ENCODE measurements around the gene GAS1. TPM values are rescaled to one million over a fixed set of nuclear protein-coding genes. Genes with fewer than 3 reads are reported as not detected.
A peak's percentile ranks its signal among the peaks of the same experiment; 100 is the strongest.

Gene GAS1
- polyA plus RNA-seq, 2 donors, result 1.1 to 3.6 TPM

GRCh38 chr9:86966852-86967511 is 19.7 kb upstream of the GAS1 start:
- WGBS, 2 donors, result 73 to 75% methylated on average over 10 of the region's 10 CpGs
- Histone ChIP-seq H3K9me3 (ENCODE audit: control insufficient read depth in 2 of 2, insufficient read depth in 1 of 2, low read depth in 1 of 2, low read length in 1 of 2) (no peaks in the 10 kb centered on the region), H3K4me3 (ENCODE audit: low read depth in 1 of 2, low read length in 2 of 2) (no peak overlapping the region), H3K27ac (ENCODE audit: low read depth in 2 of 2, low read length in 1 of 2) (no peak overlapping the region), H3K27me3 (ENCODE audit: control insufficient read depth in 1 of 2, insufficient read depth in 2 of 2, low read length in 2 of 2) (no peaks in the 10 kb centered on the region), H3K4me1 (ENCODE audit: control insufficient read depth in 2 of 2, insufficient read depth in 2 of 2, low read length in 1 of 2) (no peaks in the 10 kb centered on the region), H3K36me3 (ENCODE audit: control insufficient read depth in 2 of 2, insufficient read depth in 2 of 2, low read length in 1 of 2) (no peaks in the 10 kb centered on the region)

GRCh38 chr9:86965636-86966395 is 18.5 kb upstream of the GAS1 start:
- Histone ChIP-seq H3K9me3 (ENCODE audit: control insufficient read depth in 2 of 2, insufficient read depth in 1 of 2, low read depth in 1 of 2, low read length in 1 of 2) (no peaks in the 10 kb centered on the region), H3K4me1 (ENCODE audit: control insufficient read depth in 2 of 2, insufficient read depth in 2 of 2, low read length in 1 of 2) (no peaks in the 10 kb centered on the region), H3K36me3 (ENCODE audit: control insufficient read depth in 2 of 2, insufficient read depth in 2 of 2, low read length in 1 of 2) (no peaks in the 10 kb centered on the region), H3K27ac (ENCODE audit: low read depth in 2 of 2, low read length in 1 of 2) (no peak overlapping the region), H3K4me3 (ENCODE audit: low read depth in 1 of 2, low read length in 2 of 2) (no peak overlapping the region), H3K27me3 (ENCODE audit: control insufficient read depth in 1 of 2, insufficient read depth in 2 of 2, low read length in 2 of 2) (no peaks in the 10 kb centered on the region)
- 52 to 57% methylated on average over 5 of the region's 5 CpGs for WGBS, 2 donors

- whole genome bisulfite sequencing, 2 donors, result 53 to 64% methylated on average over 9 of the region's 9 CpGs
- no peaks in the 10 kb centered on the region for H3K27me3 ChIP-seq (ENCODE audit: control insufficient read depth in 1 of 2, insufficient read depth in 2 of 2, low read length in 2 of 2)
- no peak overlapping the region for H3K4me3 ChIP-seq (ENCODE audit: low read depth in 1 of 2, low read length in 2 of 2)
- H3K36me3 ChIP-seq (ENCODE audit: control insufficient read depth in 2 of 2, insufficient read depth in 2 of 2, low read length in 1 of 2), result no peaks in the 10 kb centered on the region
- H3K9me3 ChIP-seq (ENCODE audit: control insufficient read depth in 2 of 2, insufficient read depth in 1 of 2, low read depth in 1 of 2, low read length in 1 of 2), result no peaks in the 10 kb centered on the region
- H3K4me1 ChIP-seq (ENCODE audit: control insufficient read depth in 2 of 2, insufficient read depth in 2 of 2, low read length in 1 of 2), result no peaks in the 10 kb centered on the region
- H3K27ac ChIP-seq (ENCODE audit: low read depth in 2 of 2, low read length in 1 of 2), result no peak overlapping the region
Measured at GRCh38 chr9:86962692-86963091, 15.4 kb upstream of the GAS1 start.

- Histone ChIP-seq H3K4me3 (ENCODE audit: low read depth in 1 of 2, low read length in 2 of 2) (no peak overlapping the region), H3K36me3 (ENCODE audit: control insufficient read depth in 2 of 2, insufficient read depth in 2 of 2, low read length in 1 of 2) (no peaks in the 10 kb centered on the region), H3K4me1 (ENCODE audit: control insufficient read depth in 2 of 2, insufficient read depth in 2 of 2, low read length in 1 of 2) (no peaks in the 10 kb centered on the region), H3K27ac (ENCODE audit: low read depth in 2 of 2, low read length in 1 of 2) (no peak overlapping the region), H3K27me3 (ENCODE audit: control insufficient read depth in 1 of 2, insufficient read depth in 2 of 2, low read length in 2 of 2) (no peaks in the 10 kb centered on the region), H3K9me3 (ENCODE audit: control insufficient read depth in 2 of 2, insufficient read depth in 1 of 2, low read depth in 1 of 2, low read length in 1 of 2) (no peaks in the 10 kb centered on the region)
- 81 to 87% methylated on average over 6 of the region's 6 CpGs for WGBS, 2 donors
Measured at GRCh38 chr9:86960938-86961337, 13.6 kb upstream of the GAS1 start.

GRCh38 chr9:86958203-86958602 is 10.9 kb upstream of the GAS1 start:
- Histone ChIP-seq H3K27ac (ENCODE audit: low read depth in 2 of 2, low read length in 1 of 2) (no peak overlapping the region), H3K36me3 (ENCODE audit: control insufficient read depth in 2 of 2, insufficient read depth in 2 of 2, low read length in 1 of 2) (no peaks in the 10 kb centered on the region), H3K4me1 (ENCODE audit: control insufficient read depth in 2 of 2, insufficient read depth in 2 of 2, low read length in 1 of 2) (no peaks in the 10 kb centered on the region), H3K27me3 (ENCODE audit: control insufficient read depth in 1 of 2, insufficient read depth in 2 of 2, low read length in 2 of 2) (no peaks in the 10 kb centered on the region), H3K4me3 (ENCODE audit: low read depth in 1 of 2, low read length in 2 of 2) (no peak overlapping the region), H3K9me3 (ENCODE audit: control insufficient read depth in 2 of 2, insufficient read depth in 1 of 2, low read depth in 1 of 2, low read length in 1 of 2) (no peaks in the 10 kb centered on the region)
- 93 to 94% methylated on average over 1 of the region's 1 CpG for WGBS, 2 donors

GRCh38 chr9:86955561-86955960 is 8.3 kb upstream of the GAS1 start:
- Histone ChIP-seq H3K4me3 (ENCODE audit: low read depth in 1 of 2, low read length in 2 of 2) (no peak overlapping the region), H3K27ac (ENCODE audit: low read depth in 2 of 2, low read length in 1 of 2) (no peak overlapping the region), H3K27me3 (ENCODE audit: control insufficient read depth in 1 of 2, insufficient read depth in 2 of 2, low read length in 2 of 2) (no peaks in the 10 kb centered on the region), H3K4me1 (ENCODE audit: control insufficient read depth in 2 of 2, insufficient read depth in 2 of 2, low read length in 1 of 2) (no peaks in the 10 kb centered on the region), H3K9me3 (ENCODE audit: control insufficient read depth in 2 of 2, insufficient read depth in 1 of 2, low read depth in 1 of 2, low read length in 1 of 2) (no peaks in the 10 kb centered on the region), H3K36me3 (ENCODE audit: control insufficient read depth in 2 of 2, insufficient read depth in 2 of 2, low read length in 1 of 2) (no peaks in the 10 kb centered on the region)
- 72 to 75% methylated on average over 4 of the region's 4 CpGs for WGBS, 2 donors

GRCh38 chr9:86955042-86955441 is 7.7 kb upstream of the GAS1 start:
- 83 to 88% methylated on average over 2 of the region's 2 CpGs for WGBS, 2 donors
- H3K4me3 ChIP-seq (ENCODE audit: low read depth in 1 of 2, low read length in 2 of 2), result no peak overlapping the region

GRCh38 chr9:86953181-86953580 is 5.9 kb upstream of the GAS1 start:
- H3K27ac ChIP-seq (ENCODE audit: low read depth in 2 of 2, low read length in 1 of 2), result no peak overlapping the region
- no peaks in the 10 kb centered on the region for H3K27me3 ChIP-seq (ENCODE audit: control insufficient read depth in 1 of 2, insufficient read depth in 2 of 2, low read length in 2 of 2)
- H3K9me3 ChIP-seq (ENCODE audit: control insufficient read depth in 2 of 2, insufficient read depth in 1 of 2, low read depth in 1 of 2, low read length in 1 of 2), result no peaks in the 10 kb centered on the region
- H3K4me3 ChIP-seq (ENCODE audit: low read depth in 1 of 2, low read length in 2 of 2), result no peak overlapping the region
- no peaks in the 10 kb centered on the region for H3K36me3 ChIP-seq (ENCODE audit: control insufficient read depth in 2 of 2, insufficient read depth in 2 of 2, low read length in 1 of 2)
- no peaks in the 10 kb centered on the region for H3K4me1 ChIP-seq (ENCODE audit: control insufficient read depth in 2 of 2, insufficient read depth in 2 of 2, low read length in 1 of 2)
- WGBS, 2 donors, result 95 to 97% methylated on average over 5 of the region's 5 CpGs

More at GRCh38 chr9:86955042-86955441, 7.7 kb upstream of the GAS1 start:
- H3K9me3 ChIP-seq (ENCODE audit: control insufficient read depth in 2 of 2, insufficient read depth in 1 of 2, low read depth in 1 of 2, low read length in 1 of 2), result no peaks in the 10 kb centered on the region
- no peaks in the 10 kb centered on the region for H3K4me1 ChIP-seq (ENCODE audit: control insufficient read depth in 2 of 2, insufficient read depth in 2 of 2, low read length in 1 of 2)
- no peaks in the 10 kb centered on the region for H3K36me3 ChIP-seq (ENCODE audit: control insufficient read depth in 2 of 2, insufficient read depth in 2 of 2, low read length in 1 of 2)
- H3K27me3 ChIP-seq (ENCODE audit: control insufficient read depth in 1 of 2, insufficient read depth in 2 of 2, low read length in 2 of 2), result no peaks in the 10 kb centered on the region
- no peak overlapping the region for H3K27ac ChIP-seq (ENCODE audit: low read depth in 2 of 2, low read length in 1 of 2)

- Histone ChIP-seq H3K4me3 (ENCODE audit: low read depth in 1 of 2, low read length in 2 of 2) (peak overlapping the region; percentile 38 to 72), H3K36me3 (ENCODE audit: control insufficient read depth in 2 of 2, insufficient read depth in 2 of 2, low read length in 1 of 2) (no peaks in the 10 kb centered on the region), H3K4me1 (ENCODE audit: control insufficient read depth in 2 of 2, insufficient read depth in 2 of 2, low read length in 1 of 2) (no peaks in the 10 kb centered on the region), H3K9me3 (ENCODE audit: control insufficient read depth in 2 of 2, insufficient read depth in 1 of 2, low read depth in 1 of 2, low read length in 1 of 2) (no peaks in the 10 kb centered on the region), H3K27me3 (ENCODE audit: control insufficient read depth in 1 of 2, insufficient read depth in 2 of 2, low read length in 2 of 2) (no peaks in the 10 kb centered on the region), H3K27ac (ENCODE audit: low read depth in 2 of 2, low read length in 1 of 2) (peak overlapping the region; percentile 16 to 82)
- 1% methylated on average over 36 of the region's 36 CpGs for WGBS, 2 donors
Measured at GRCh38 chr9:86948074-86948929, 996 bp upstream of the GAS1 start.
